HG02798 (cell line): Measurements from ENCODE around the gene CCSAP.
"Not testable (repeated sequence)": the region's sequence is repeated elsewhere in the genome, so short reads cannot be mapped to it uniquely, and the experiment has no call there.

Source experiments
- ATAC-seq: cut with Tn5 transposase; IDR thresholded peaks from one replicate; pipeline ENCODE4 v1.9.1; 2021; ENCODE audit warnings: mild to moderate bottlenecking; ENCODE audit not compliant: unreplicated experiment, poor library complexity

Gene CCSAP

GRCh38 chr1:229342656-229343569, at the start of gene CCSAP:
TSS of gene CCSAP (minus strand) at chr1:229343047. CDS start at chr1:229342465, 582 bp downstream.
- peak; percentile 36 for ATAC-seq

DNA sequence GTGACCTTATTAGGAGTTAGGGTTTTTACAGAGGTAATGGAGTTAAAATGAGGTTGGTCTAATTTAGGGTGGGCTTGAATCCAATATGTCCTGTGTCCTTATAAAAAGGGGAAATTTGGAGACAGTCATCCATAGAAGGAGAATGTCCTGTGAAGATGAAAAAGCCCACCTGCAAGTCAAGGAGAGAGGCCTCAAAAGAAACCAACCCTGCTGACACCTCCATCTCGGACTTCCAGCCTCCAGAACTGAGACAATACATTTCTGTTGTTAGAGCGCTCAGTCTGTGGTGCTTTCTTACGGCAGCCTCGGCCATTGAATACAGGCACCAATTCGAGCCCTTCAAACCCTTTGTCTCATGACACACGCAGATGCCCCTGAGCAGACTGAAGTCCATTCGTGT, 47.3 kb upstream of the CCSAP start:
- no peak for ATAC-seq

- ATAC-seq: no peak
Measured at GRCh38 chr1:229388897-229389580, 46.2 kb upstream of the CCSAP start.

- no peak for ATAC-seq
Measured at GRCh38 chr1:229385853-229386456, 43.1 kb upstream of the CCSAP start.

GRCh38 chr1:229384822-229385221, 42.0 kb upstream of the CCSAP start:
- ATAC-seq: no peak

DNA sequence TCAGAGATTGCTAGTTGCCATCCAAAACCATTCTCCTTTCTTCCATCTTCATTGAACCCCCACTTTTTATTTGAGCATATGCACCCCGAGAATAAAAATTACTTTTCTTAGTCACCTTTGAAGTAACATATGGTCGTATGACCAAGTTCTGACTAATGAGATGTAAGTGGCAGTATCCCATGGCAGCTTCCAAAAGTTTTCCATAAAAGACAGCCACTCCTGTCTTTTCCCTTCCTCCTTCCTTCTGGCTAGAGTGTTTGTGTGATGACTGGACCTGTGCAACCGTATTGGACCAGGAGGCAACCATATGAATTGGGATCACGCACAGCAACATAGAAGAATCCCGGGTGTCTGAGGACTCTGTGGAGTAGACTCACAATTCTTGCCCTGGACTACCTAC, 41.1 kb upstream of the CCSAP start:
- ATAC-seq: no peak

GRCh38 chr1:229383188-229383587, 40.3 kb upstream of the CCSAP start:
- no peak for ATAC-seq

DNA sequence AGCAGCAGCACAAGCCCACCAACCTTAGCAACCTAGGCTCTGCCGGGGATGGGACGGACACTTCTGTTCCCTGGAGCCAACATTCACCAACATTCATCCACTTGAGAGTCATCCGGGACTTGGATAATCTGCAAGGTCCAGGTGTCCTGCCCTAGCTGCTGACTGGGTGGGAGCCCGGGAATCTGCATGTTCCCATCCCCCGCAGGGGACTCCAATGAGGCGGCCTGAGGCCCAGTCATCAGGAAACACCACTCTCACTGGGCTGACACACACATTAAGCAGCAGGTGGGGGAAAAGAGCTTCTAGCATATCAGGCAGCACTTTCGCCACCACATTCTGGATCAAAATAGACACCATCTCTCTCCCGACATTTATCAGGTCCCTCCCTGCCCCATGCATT, 38.4 kb upstream of the CCSAP start:
- no peak for ATAC-seq

DNA sequence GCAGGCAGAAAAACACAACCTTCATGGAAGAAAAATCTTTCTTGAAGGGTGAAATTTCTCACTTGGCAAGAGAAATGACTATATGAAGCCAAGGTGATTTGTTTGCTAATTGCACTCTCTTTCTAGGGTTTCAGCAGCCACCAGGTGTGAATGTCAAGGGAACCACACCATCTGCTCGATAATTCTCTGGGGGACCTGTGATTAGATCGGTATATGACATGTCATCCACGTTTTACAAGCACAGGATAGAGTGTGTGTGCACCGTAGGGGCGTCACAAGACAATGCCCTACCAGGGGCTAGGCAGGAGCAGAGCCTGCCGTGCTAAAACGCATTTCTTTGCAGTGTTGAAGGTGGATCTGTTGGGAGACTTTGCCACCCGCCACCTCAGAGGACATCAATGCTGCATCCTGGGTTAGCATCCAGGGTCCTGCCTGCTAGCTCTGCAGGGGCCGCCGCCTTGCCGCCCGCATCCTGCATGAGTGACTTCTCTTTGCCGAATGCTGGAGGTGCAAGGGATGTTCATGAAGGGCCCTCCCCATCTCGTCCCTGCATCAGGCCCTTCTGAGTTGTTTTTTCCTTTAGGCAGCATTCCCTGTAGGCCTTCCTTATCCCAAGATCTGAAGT, 37.8 kb upstream of the CCSAP start:
- ATAC-seq: peak; percentile 68

DNA sequence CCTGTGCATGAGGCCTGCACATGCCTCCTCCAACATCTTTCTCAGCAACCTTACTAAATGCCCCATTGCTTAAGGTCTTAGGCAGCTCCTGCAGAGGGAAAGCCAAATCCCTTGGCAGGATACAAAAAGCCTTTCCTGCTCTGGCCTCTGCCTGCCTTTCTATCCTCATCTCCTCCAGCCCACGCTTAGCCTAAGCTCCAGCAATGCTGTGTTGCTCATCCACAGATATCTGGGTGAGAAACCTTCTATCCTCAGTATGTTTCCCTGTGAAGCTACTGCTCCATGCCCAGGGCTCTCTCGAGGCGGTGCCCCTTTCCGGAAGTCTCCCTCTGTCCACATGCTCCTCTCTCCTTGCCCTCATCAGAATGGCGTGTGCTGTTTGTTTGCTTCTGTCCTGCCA, 37.0 kb upstream of the CCSAP start:
- no peak for ATAC-seq

- ATAC-seq: no peak
Measured at GRCh38 chr1:229378586-229379367, 35.9 kb upstream of the CCSAP start.

DNA sequence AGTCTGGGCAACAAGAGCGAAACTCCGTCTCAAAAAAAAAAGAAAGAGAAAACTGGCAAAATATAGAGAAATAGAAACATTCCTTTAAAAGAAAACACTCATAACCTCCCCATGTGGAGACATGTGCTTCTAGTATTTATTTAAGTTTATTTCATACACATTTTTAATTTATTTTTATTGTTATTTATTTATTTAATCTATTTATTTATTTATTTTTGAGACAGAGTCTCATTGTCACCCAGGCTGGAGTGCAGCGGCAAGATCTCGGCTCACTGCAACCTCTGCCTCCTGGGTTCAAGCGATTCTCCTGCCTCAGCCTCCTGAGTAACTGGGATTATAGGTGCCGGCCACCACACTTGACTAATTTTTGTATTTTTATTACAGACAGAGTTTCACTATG, 35.2 kb upstream of the CCSAP start:
- not testable (repeated sequence) for ATAC-seq

- ATAC-seq: no peak
Measured at GRCh38 chr1:229377429-229377828, 34.6 kb upstream of the CCSAP start.

DNA sequence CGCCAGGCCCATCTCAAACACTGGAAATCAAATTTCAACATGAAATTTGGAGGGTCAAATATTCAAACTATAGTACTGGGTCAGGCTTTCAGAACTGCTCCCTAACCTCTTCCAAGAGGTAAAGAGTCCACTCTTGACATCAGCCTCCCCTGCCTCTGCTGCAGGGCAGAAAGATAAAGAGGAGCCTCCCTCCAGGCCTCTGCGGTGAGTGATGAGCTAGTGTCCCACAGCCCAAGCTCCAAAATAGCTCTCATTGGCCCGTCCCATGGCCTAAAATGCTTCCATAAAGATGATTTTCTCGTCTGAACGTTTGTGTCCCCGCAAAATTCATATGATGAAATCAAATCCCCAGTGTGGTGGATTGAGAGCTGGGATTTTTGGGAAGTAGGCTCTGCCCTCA, 33.7 kb upstream of the CCSAP start:
- no peak for ATAC-seq

DNA sequence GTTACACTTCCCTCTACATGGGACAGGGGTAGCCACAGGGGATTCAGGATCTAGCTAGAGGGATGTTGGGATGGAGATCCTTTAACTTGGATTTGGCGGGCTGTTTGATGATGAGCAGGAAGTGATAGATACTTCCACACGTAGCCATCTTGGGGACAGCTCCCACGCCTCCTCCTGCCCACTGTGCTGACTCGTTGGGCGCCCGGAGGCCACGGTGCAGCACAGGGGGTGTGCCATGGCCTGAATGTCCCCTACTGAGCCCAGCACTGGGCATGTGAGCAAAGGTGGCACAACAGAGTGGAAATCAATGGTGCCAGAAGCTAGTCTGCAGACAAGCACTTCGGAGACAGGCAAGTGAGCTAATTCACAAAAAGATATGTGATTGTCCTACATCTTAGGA, 31.6 kb upstream of the CCSAP start:
- ATAC-seq: no peak

DNA sequence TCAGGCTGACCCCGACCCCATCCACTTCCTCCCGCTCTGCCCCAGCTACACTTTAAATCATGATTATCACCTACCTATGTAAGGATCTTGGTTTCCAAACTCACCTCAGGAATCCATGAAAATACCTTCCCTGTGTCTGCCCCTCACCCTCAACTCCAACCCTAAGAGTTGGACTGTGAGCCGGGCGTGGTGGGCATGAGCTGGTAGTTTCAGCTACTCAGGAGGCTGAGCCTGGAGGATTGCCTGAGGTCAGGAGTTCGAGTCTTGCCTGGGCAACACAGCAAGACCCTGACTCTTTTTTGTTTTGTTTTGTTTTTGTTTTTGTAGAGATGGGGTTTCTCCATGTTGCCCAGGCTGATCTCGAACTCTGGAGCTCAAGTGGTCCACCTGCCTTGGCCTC, 30.5 kb upstream of the CCSAP start:
- no peak for ATAC-seq

- ATAC-seq: no peak
Measured at GRCh38 chr1:229372251-229372650, 29.4 kb upstream of the CCSAP start.

DNA sequence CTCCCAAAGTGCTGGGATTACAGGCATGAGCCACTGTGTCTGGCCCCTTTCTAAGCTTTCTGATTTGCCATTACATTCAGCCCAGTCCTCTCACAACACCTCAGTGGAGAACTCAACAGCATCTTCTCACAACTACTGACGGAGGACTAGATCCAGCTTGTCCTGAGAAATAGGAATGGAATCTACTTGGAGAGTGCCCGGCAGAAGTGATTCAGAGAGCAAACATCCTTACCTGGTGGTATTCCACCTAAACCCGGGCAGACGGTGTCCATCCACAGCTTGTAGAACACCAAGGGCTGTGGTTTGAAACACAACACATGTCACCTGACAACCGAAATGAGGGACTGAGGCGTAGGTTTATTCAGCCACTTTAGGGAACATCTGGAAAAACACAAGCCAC, 28.8 kb upstream of the CCSAP start:
- no peak for ATAC-seq

GRCh38 chr1:229370601-229371021, 27.8 kb upstream of the CCSAP start:
- ATAC-seq: peak; percentile 27

- peak; percentile 72 for ATAC-seq
Measured at GRCh38 chr1:229368347-229368746, 25.5 kb upstream of the CCSAP start.
